Natural killer cell (primary cell): ENCODE measurements around the gene SNX9. TPM values are rescaled to one million over a fixed set of nuclear protein-coding genes. Genes with fewer than 3 reads are reported as not detected.
"Not testable (repeated sequence)": the region's sequence is repeated elsewhere in the genome, so short reads cannot be mapped to it uniquely, and the experiment has no call there.

Source experiments
- ATAC-seq, 3 donors: fragments of 150-1000 bp in 2 of 3; fragments of 200-7000 bp in 1 of 3; cut with Tn5 transposase; 1 replicate in 1 of 3; 2 replicates in 2 of 3; pipeline ENCODE4 v1.10.0; 2021; ENCODE audit warnings: mild to moderate bottlenecking in 2 of 3, moderate library complexity in 2 of 3
- DNase-seq, 2 donors: peaks; one replicate each; pipeline versions ENCODE4 v3.0.0 to v3.0.0-alpha.2; 2013 to 2021; ENCODE audit warnings: mixed read lengths in 1 of 2
- H3K27ac ChIP-seq: one replicate; pipeline ENCODE4 v1.5.1; 2013; ENCODE audit warnings: mild to moderate bottlenecking, low read length
- H3K27me3 ChIP-seq: one replicate; pipeline ENCODE4 v1.6.1; 2013; ENCODE audit warnings: low read length; ENCODE audit not compliant: control insufficient read depth, insufficient read depth
- H3K36me3 ChIP-seq: one replicate; pipeline ENCODE4 v1.6.1; 2013; ENCODE audit warnings: low read length; ENCODE audit not compliant: control insufficient read depth, insufficient read depth
- H3K4me1 ChIP-seq: one replicate; pipeline ENCODE4 v1.6.1; 2013; ENCODE audit warnings: low read length; ENCODE audit not compliant: control insufficient read depth, insufficient read depth
- H3K4me3 ChIP-seq: one replicate; pipeline ENCODE4 v1.5.1; 2013; ENCODE audit warnings: low read length
- H3K9me3 ChIP-seq: one replicate; pipeline ENCODE4 v1.6.1; 2013; ENCODE audit warnings: low read length; ENCODE audit not compliant: control insufficient read depth, insufficient read depth
- H3K27ac Mint-ChIP-seq, 2 donors: one replicate each; pipeline ENCODE4 v1.8.0; 2022; ENCODE audit warnings: mild to moderate bottlenecking in 2 of 2, mixed read lengths in 2 of 2, moderate library complexity in 1 of 2
- H3K27me3 Mint-ChIP-seq, 2 donors: one replicate each; pipeline ENCODE4 v1.8.0; 2022; ENCODE audit warnings: low read depth in 2 of 2, mixed read lengths in 2 of 2
- H3K36me3 Mint-ChIP-seq: one replicate; pipeline ENCODE4 v1.8.0; 2022; ENCODE audit warnings: mixed read lengths
- H3K4me1 Mint-ChIP-seq, 2 donors: one replicate each; pipeline ENCODE4 v1.8.0; 2022; ENCODE audit warnings: mixed read lengths in 2 of 2
- H3K4me3 Mint-ChIP-seq: one replicate; pipeline ENCODE4 v1.8.0; 2022; ENCODE audit warnings: mild to moderate bottlenecking, moderate library complexity, mixed read lengths
- H3K9me3 Mint-ChIP-seq, 2 donors: one replicate each; pipeline ENCODE4 v1.8.0; 2022; ENCODE audit warnings: mixed read lengths in 2 of 2
- CTCF ChIP-seq: fragments of 200-600 bp; IDR thresholded peaks from one replicate; pipeline ENCODE4 v1.8.0; 2022; ENCODE audit warnings: antibody characterized with exemption
- WGBS: methylation state at CpG from one replicate; pipeline ENCODE4 v1.1.7; 2013; ENCODE audit warnings: missing lambda C conversion rate; ENCODE audit not compliant: insufficient coverage; 5-methylcytosine and 5-hydroxymethylcytosine counted together
- intact Hi-C: fragments of 100-400 bp; cut with micrococcal nuclease; formaldehyde crosslinking; loops from one replicate; pipeline ENCODE4 v1.14.2; 2022
- total RNA-seq, 4 donors: library from RNA; stranded (reverse); fragments of 120-200 nt in 1 of 4; gene quantifications; one replicate each; pipeline versions ENCODE4 v1.2.3 to v1.2.4, GENCODE V29; 2013 to 2022

Gene SNX9
- total RNA-seq, 3 donors from 2014 or later (not counting 1 experiment from before 2014, with no cell fraction given): 6.0 to 9.7 (median 7.3) TPM

GRCh38 chr6:157965387-157965786, 142.3 kb downstream of the SNX9 start:
- no peak for DNase-seq

DNA sequence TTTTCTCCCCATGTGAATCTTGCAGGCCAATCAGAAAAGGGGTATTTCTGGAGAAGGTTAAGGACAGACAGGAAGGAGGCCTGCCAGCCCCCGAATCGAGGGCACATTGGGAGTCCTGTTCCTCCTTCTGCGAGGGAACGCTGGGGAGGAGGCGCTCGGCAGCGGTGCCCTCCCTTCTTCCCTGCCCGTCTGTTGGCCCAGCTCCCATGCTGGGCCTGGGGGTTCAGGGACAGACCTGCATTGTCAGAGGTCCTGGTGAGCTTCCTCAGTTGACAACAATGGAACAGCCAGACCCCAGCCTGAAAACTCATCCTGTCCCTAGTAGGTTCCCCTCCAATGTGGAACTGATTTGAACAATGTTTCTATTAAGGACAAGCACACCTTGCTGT, 143.5 kb downstream of the SNX9 start:
- Mint-ChIP-seq H3K27ac (no peak overlapping the region), H3K4me1 (peaks cover 14% of the 10 kb centered on the region in 2 donors), H3K36me3 (no peaks in the 10 kb centered on the region), H3K9me3 (no peaks in the 10 kb centered on the region), H3K27me3 (peaks cover 6 to 12% of the 10 kb centered on the region in 2 donors), H3K4me3 (no peak overlapping the region)
- no peaks in the 10 kb centered on the region for H3K4me1 ChIP-seq
- intact Hi-C loops: no loop called here
- WGBS: 62% methylated on average over 8 of the region's 8 CpGs
- ATAC-seq: no peak
- H3K4me3 ChIP-seq: no peak overlapping the region
- no peaks in the 10 kb centered on the region for H3K36me3 ChIP-seq
- H3K27ac ChIP-seq: no peak overlapping the region
- TF ChIP-seq CTCF: no peak
- H3K27me3 ChIP-seq: no peaks in the 10 kb centered on the region
- no peaks in the 10 kb centered on the region for H3K9me3 ChIP-seq
- no peak for DNase-seq

More at GRCh38 chr6:157965387-157965786, 142.3 kb downstream of the SNX9 start:
- no peaks in the 10 kb centered on the region for H3K9me3 ChIP-seq
- Mint-ChIP-seq H3K27me3 (peaks cover 0 to 7% of the 10 kb centered on the region in 2 donors), H3K9me3 (no peaks in the 10 kb centered on the region), H3K4me3 (no peak overlapping the region), H3K36me3 (no peaks in the 10 kb centered on the region), H3K27ac (no peak overlapping the region), H3K4me1 (peaks cover 14% of the 10 kb centered on the region in 2 donors)
- H3K4me1 ChIP-seq: no peaks in the 10 kb centered on the region
- ATAC-seq: no peak
- no peak overlapping the region for H3K4me3 ChIP-seq
- WGBS: 100% methylated on average over 3 of the region's 3 CpGs
- H3K36me3 ChIP-seq: no peaks in the 10 kb centered on the region
- H3K27me3 ChIP-seq: no peaks in the 10 kb centered on the region
- no peak overlapping the region for H3K27ac ChIP-seq
- intact Hi-C loops: no loop called here
- no peak for TF ChIP-seq CTCF

GRCh38 chr6:157967020-157967419, 144.0 kb downstream of the SNX9 start:
- intact Hi-C loops: no loop called here
- peaks cover 14% of the 10 kb centered on the region in 2 donors for H3K4me1 Mint-ChIP-seq
- Histone ChIP-seq H3K9me3 (no peaks in the 10 kb centered on the region), H3K27ac (no peak overlapping the region), H3K4me3 (no peak overlapping the region), H3K36me3 (no peaks in the 10 kb centered on the region), H3K27me3 (no peaks in the 10 kb centered on the region), H3K4me1 (no peaks in the 10 kb centered on the region)
- no peak overlapping the region for H3K27ac Mint-ChIP-seq
- ATAC-seq (no peak), DNase-seq (no peak)
- no peaks in the 10 kb centered on the region for H3K9me3 Mint-ChIP-seq
- H3K27me3 Mint-ChIP-seq: peaks cover 6 to 15% of the 10 kb centered on the region in 2 donors
- TF ChIP-seq CTCF: no peak
- no peaks in the 10 kb centered on the region for H3K36me3 Mint-ChIP-seq
- H3K4me3 Mint-ChIP-seq: no peak overlapping the region
- WGBS: 51% methylated on average over 6 of the region's 6 CpGs

DNA sequence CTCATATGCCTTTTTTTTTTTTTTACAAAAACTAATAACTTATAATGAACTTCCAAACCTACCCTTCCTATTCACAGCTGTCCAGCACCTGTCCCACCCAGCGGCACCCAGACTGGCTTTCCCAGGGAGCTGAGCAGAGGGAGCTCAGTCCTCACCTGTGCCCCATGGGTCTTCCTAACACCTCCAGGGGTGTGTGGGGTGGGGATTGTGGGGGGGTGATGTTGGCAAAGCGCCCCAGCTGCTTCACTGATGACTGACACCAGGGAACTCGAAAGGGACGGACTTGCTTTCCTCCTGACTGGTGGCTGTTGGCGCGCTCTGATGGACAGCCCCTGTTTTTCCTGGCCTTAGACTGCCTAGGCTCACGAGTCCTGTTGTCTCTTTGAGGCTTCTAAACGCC, 144.4 kb downstream of the SNX9 start:
- H3K9me3 Mint-ChIP-seq: no peaks in the 10 kb centered on the region
- H3K27ac ChIP-seq: no peak overlapping the region
- intact Hi-C loops: no loop called here
- H3K27ac Mint-ChIP-seq: no peak overlapping the region
- no peaks in the 10 kb centered on the region for H3K27me3 ChIP-seq
- DNase-seq (no peak), ATAC-seq (no peak)
- 85% methylated on average over 8 of the region's 8 CpGs for WGBS
- H3K4me3 ChIP-seq: no peak overlapping the region
- H3K27me3 Mint-ChIP-seq: peaks cover 6 to 15% of the 10 kb centered on the region in 2 donors
- no peaks in the 10 kb centered on the region for H3K36me3 Mint-ChIP-seq
- no peak for TF ChIP-seq CTCF
- no peaks in the 10 kb centered on the region for H3K9me3 ChIP-seq
- no peak overlapping the region for H3K4me3 Mint-ChIP-seq
- H3K4me1 ChIP-seq: no peaks in the 10 kb centered on the region
- no peaks in the 10 kb centered on the region for H3K36me3 ChIP-seq
- H3K4me1 Mint-ChIP-seq: peaks cover 12 to 13% of the 10 kb centered on the region in 2 donors

DNA sequence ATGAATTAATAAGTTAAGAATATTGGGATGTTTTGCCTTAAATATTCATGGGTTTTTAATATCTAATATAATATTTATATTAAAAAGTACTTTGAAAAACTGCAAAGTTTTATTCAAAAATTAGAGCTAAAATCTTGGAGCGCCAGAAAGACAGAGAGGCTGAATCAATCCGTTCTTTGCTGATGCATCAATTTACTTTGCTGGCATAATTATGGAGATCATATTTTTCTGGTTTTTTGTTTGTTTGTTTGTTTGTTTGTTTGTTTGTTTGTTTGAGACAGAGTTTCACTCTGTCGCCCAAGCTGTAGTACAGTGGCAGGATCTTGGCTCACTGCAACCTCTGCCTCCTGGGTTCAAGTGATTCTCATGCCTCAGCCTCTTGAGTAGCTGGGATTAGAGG, 149.1 kb downstream of the SNX9 start:
- DNase-seq, H3K27ac Mint-ChIP-seq, H3K27me3 ChIP-seq, H3K4me1 ChIP-seq, H3K4me3 ChIP-seq, H3K4me3 Mint-ChIP-seq, H3K36me3 Mint-ChIP-seq, H3K27ac ChIP-seq, H3K4me1 Mint-ChIP-seq, H3K9me3 ChIP-seq, intact Hi-C loops, H3K9me3 Mint-ChIP-seq, H3K36me3 ChIP-seq, ATAC-seq: not testable (repeated sequence)
- H3K27me3 Mint-ChIP-seq: peaks cover 8 to 15% of the 10 kb centered on the region in 2 donors
- 96% methylated on average over 3 of the region's 3 CpGs for WGBS
